ENCODE measurements around the gene PREPL.

DNA sequence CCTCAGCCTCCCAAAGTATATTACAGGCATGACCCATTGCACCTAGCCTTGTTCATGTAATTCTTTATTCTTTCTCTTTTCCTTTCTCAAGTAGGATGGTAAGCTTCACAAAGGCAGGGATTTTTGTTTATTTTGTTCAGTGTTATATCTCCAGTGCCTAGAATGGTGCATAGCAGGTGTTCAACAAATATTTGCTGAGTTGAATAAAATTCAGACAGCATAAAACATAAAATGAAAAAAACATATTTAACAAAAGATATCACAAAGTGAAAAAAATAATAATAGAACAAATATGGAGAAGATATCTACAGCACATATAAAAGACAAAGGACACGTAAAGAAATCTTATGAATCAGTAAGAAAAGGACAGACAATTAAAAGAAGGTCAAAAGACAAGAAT, 8.8 kb downstream of the PREPL start:
- TF ChIP-seq, protein P1, sequence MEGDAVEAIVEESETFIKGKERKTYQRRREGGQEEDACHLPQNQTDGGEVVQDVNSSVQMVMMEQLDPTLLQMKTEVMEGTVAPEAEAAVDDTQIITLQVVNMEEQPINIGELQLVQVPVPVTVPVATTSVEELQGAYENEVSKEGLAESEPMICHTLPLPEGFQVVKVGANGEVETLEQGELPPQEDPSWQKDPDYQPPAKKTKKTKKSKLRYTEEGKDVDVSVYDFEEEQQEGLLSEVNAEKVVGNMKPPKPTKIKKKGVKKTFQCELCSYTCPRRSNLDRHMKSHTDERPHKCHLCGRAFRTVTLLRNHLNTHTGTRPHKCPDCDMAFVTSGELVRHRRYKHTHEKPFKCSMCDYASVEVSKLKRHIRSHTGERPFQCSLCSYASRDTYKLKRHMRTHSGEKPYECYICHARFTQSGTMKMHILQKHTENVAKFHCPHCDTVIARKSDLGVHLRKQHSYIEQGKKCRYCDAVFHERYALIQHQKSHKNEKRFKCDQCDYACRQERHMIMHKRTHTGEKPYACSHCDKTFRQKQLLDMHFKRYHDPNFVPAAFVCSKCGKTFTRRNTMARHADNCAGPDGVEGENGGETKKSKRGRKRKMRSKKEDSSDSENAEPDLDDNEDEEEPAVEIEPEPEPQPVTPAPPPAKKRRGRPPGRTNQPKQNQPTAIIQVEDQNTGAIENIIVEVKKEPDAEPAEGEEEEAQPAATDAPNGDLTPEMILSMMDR (IDR thresholded peaks at IDR 0.05) = no peak
- no peak for TF ChIP-seq POLR2A (IDR thresholded peaks at IDR 0.05)
